Brain microvascular endothelial cell (primary cell): ENCODE measurements around the gene RHOXF2.
"Not testable (repeated sequence)": the region's sequence is repeated elsewhere in the genome, so short reads cannot be mapped to it uniquely, and the experiment has no call there.

Source experiments
- DNase-seq: peaks from one replicate; pipeline ENCODE4 v3.0.0-alpha.2; 2020
- H3K27ac ChIP-seq: fragments of 250-450 bp; sonication (Bioruptor Pico); 2 replicates; pipeline ENCODE4 v1.5.1; 2020; ENCODE audit warnings: mild to moderate bottlenecking, moderate library complexity
- H3K27me3 ChIP-seq: fragments of 250-450 bp; sonication (Bioruptor Pico); replicated peaks from 2 replicates; pipeline ENCODE4 v1.5.1; 2020; ENCODE audit warnings: mild to moderate bottlenecking
- H3K36me3 ChIP-seq: fragments of 250-450 bp; sonication (Bioruptor Pico); replicated peaks from 2 replicates; pipeline ENCODE4 v1.5.1; 2020; ENCODE audit warnings: mild to moderate bottlenecking
- H3K4me3 ChIP-seq: 2 replicates; pipeline ENCODE4 v1.5.1; 2011; ENCODE audit warnings: low read depth, mild to moderate bottlenecking, control low read depth, low read length, moderate library complexity
- in situ Hi-C: cut with HindIII; loops from 2 replicates; pipeline ENCODE4 v1.10.0; 2017; ENCODE audit warnings: low sequenced_read_pairs, low pct_ligation_motif_present
- TF ChIP-seq, protein P1 (sequence below): IDR thresholded peaks from 2 replicates; pipeline ENCODE4 v1.5.1; 2011; ENCODE audit warnings: low read depth, mild to moderate bottlenecking, moderate library complexity, low read length, control low read depth, inconsistent platforms; ENCODE audit errors: missing control alignments

Gene RHOXF2, protein sequence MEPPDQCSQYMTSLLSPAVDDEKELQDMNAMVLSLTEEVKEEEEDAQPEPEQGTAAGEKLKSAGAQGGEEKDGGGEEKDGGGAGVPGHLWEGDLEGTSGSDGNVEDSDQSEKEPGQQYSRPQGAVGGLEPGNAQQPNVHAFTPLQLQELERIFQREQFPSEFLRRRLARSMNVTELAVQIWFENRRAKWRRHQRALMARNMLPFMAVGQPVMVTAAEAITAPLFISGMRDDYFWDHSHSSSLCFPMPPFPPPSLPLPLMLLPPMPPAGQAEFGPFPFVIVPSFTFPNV

DNA sequence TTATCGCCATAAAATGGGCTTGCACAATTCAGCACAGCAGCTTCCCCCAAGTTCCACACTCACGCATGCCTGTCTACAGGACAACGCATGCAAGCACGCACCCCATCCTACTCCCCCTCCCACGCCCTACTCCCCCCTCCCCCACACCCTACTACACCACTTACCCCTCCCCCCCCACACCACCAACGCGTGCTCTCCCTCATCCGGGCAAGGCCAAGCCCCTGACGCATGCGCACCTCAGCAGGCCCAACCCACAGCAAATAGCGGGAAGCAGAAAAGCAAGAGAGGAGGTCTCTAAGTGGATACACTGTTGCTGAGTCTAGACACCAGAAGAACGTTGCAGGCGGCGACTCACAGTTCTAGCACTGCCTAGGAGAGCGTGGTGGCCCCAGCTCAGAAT is at the start of gene RHOXF2:
RHOXF2 (plus strand) TSS at position 301 of the 400 bp plus-strand sequence. CDS start 138 bp downstream, outside the sequence.
- H3K4me3 ChIP-seq, H3K27me3 ChIP-seq, H3K36me3 ChIP-seq, DNase-seq, in situ Hi-C loops, H3K27ac ChIP-seq: not testable (repeated sequence)

DNA sequence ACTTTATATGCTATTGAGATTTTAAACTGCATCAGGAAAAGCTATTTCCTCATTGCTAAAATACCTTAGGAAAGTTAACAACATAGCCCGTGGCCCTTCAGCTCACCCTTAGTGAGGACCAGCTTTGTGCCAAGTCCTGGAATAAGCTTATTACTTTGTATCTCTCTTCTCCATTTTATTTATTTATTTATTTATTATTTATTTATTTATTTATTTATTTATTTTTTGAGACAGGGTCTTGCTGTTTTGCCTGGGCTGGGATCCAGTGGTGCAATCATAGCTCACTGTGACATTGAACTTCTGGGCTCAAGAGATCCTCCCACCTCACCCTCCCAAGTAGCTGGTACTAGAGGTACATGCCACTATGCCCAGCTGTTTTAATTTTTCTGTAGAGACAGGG is 49.0 kb upstream of the RHOXF2 start:
- TF ChIP-seq, protein P1, sequence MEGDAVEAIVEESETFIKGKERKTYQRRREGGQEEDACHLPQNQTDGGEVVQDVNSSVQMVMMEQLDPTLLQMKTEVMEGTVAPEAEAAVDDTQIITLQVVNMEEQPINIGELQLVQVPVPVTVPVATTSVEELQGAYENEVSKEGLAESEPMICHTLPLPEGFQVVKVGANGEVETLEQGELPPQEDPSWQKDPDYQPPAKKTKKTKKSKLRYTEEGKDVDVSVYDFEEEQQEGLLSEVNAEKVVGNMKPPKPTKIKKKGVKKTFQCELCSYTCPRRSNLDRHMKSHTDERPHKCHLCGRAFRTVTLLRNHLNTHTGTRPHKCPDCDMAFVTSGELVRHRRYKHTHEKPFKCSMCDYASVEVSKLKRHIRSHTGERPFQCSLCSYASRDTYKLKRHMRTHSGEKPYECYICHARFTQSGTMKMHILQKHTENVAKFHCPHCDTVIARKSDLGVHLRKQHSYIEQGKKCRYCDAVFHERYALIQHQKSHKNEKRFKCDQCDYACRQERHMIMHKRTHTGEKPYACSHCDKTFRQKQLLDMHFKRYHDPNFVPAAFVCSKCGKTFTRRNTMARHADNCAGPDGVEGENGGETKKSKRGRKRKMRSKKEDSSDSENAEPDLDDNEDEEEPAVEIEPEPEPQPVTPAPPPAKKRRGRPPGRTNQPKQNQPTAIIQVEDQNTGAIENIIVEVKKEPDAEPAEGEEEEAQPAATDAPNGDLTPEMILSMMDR, result no peak
- in situ Hi-C loops, result no loop called here
- H3K4me3 ChIP-seq, result no peak overlapping the region
- no peak for DNase-seq
- no peaks in the 10 kb centered on the region for H3K27me3 ChIP-seq
- H3K27ac ChIP-seq, result no peak overlapping the region
- H3K36me3 ChIP-seq, result no peaks in the 10 kb centered on the region

DNA sequence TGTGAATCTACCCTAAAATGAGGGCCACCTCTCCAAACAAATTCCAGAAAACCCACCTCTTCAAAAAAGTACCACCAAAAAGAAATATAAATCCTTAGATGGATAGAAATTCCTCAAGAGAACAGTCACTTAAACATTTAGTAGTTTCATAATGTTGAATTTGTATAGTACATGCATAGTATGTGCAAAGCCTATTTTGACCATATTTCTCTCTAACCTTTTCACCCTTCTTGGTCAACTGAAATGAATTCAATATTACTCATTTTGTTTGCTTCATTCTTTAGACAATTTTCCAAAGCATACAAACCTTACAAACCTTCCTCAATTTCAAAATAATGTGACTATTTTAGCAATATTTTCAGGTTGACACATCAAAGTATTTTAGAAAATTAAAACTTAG is 46.8 kb upstream of the RHOXF2 start:
- H3K4me3 ChIP-seq, result no peak overlapping the region
- TF ChIP-seq, protein P1, result no peak
- no peaks in the 10 kb centered on the region for H3K36me3 ChIP-seq
- no peak for DNase-seq
- in situ Hi-C loops, result no loop called here
- no peaks in the 10 kb centered on the region for H3K27me3 ChIP-seq
- no peak overlapping the region for H3K27ac ChIP-seq

DNA sequence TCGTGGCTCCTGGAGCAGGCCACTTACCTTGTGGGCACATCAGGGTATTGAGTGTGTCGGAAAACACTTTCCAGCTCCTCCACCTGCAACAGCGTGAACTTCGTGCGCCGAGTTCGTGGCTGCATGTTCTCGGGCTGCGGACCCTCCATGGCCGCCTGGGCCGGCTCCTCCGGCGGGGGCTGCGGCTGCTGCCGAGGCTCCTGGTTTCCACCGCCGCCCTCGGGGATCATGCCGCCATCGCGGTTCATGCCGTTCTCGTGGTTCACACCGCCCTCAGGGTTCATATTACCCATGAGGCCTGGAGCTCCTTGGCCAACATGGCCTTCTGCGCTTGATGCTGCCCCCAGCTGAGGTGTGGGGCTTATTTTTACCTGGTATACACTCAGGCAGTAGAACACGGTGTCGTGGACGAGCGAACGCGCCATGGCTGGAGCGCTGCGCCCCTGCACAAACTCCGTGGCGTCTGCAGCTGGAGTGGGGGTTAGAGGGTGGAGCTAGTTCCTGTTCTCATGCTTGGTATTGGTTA is 42.9 kb upstream of the RHOXF2 start, which contains the start of gene RHOXF1:
RHOXF1 (minus strand) TSS at position 476 of the 526 bp plus-strand sequence; CDS start at position 425, 51 bp downstream.
- H3K27me3 ChIP-seq, result no peaks in the 10 kb centered on the region
- in situ Hi-C loops, result no loop called here
- H3K4me3 ChIP-seq, result no peak within 1 kb of the TSS
- TF ChIP-seq, protein P1, result no peak
- no peak for DNase-seq
- no peak within 1 kb of the TSS for H3K27ac ChIP-seq
- H3K36me3 ChIP-seq, result no peaks in the 10 kb centered on the region

DNA sequence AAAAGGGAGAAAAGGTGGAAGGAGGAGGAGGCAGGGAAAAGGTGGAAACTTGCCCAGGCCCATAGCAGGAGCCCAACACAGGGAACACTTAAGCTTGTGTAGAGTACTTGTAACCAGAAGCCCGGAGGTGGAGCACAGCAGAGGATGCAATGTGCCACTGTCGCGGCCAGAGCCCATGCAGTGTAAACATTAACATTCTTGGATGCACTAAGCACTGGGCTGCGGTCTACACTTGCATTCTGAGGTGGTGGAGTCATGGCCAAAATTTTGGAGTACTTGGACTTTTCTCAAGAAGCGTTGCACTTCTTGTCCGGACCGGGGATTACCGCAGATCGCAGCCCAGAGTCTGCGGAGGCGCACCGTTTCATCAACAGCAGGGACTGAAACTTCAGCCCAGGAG is 38.2 kb upstream of the RHOXF2 start:
- Histone ChIP-seq H3K27ac (no peak overlapping the region), H3K4me3 (no peak overlapping the region), H3K36me3 (no peaks in the 10 kb centered on the region), H3K27me3 (no peaks in the 10 kb centered on the region)
- TF ChIP-seq, protein P1, result no peak
- in situ Hi-C loops, result no loop called here
- DNase-seq, result no peak

DNA sequence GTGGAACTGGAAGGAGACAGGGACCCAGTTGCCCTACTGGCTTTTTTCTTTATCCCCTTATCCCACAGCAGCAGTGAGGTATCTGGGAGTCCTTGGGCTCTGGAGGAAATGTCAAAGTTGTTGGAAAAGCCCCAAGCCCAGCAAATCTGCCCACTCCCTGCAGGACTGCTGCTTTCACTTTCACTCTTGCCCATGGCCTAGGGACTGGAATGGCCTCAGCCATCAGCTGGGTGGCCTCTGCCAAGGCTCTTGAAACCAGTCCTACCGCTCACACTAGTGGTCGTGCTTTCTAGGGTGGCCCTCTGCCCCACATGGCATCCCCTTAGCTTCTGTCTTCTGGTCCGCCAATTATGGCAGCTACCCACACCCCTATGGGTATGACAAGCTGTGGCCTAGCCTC is 33.0 kb upstream of the RHOXF2 start:
- H3K4me3 ChIP-seq, result no peak overlapping the region
- H3K27me3 ChIP-seq, result no peaks in the 10 kb centered on the region
- TF ChIP-seq, protein P1, result no peak
- no peak overlapping the region for H3K27ac ChIP-seq
- no peak for DNase-seq
- no peaks in the 10 kb centered on the region for H3K36me3 ChIP-seq
- in situ Hi-C loops, result no loop called here

DNA sequence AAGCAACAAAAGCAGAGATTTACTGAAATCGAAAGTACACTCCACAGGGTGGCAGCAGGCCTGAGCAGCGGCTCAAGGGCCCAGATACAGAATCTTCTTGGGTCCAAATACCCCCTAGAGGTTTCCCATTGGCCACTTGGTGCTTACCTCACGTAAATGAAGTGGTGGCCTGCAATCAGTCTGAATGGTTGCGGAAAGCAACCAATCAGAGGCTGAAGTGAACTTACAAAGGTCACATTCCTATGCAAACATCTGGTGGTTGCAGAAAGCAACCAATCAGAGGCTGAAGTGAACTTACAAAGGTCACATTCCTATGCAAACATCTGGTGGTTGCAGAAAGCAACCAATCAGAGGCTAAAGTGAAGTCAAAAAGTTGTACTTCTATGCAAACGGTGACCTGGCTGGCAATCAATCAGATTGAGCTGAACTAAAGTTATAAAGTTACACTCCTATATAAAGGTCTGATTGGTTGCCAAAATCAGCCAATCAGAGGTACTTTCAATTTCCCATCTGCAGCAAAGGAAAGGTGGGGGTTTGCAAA is 30.0 kb upstream of the RHOXF2 start:
- in situ Hi-C loops, H3K4me3 ChIP-seq, H3K27ac ChIP-seq, H3K36me3 ChIP-seq, H3K27me3 ChIP-seq, DNase-seq: not testable (repeated sequence)
